AG10803 (cell line): ENCODE data around the gene SPATA46.

Source experiments
- DNase-seq: peaks from one replicate; pipeline ENCODE4 v3.0.0; 2010; ENCODE audit warnings: low read depth
- H3K4me3 ChIP-seq: 2 replicates; pipeline ENCODE4 v1.5.1; 2011; ENCODE audit warnings: mild to moderate bottlenecking, low read length, control low read depth
- CTCF ChIP-seq: conservative IDR thresholded peaks from 2 replicates; pipeline ENCODE4 v1.5.1; 2011; ENCODE audit warnings: mild to moderate bottlenecking, low read length, control low read depth, inconsistent platforms

The SPATA46 gene

GRCh38 chr1:162367772-162368171 is 8.9 kb downstream of the SPATA46 start:
- no peak overlapping the region for H3K4me3 ChIP-seq
- no peak for DNase-seq
- TF ChIP-seq CTCF, result no peak

- DNase-seq, result no peak
- peak overlapping the region; percentile 53 for H3K4me3 ChIP-seq
- no peak for TF ChIP-seq CTCF
These were observed 9.6 kb downstream of the SPATA46 start for GRCh38 chr1:162367073-162367472.

GRCh38 chr1:162366671-162367070 is 10.0 kb downstream of the SPATA46 start:
- peak overlapping the region; percentile 53 for H3K4me3 ChIP-seq
- no peak for TF ChIP-seq CTCF
- no peak for DNase-seq

GRCh38 chr1:162366149-162366548 is 10.5 kb downstream of the SPATA46 start:
- no peak for TF ChIP-seq CTCF
- H3K4me3 ChIP-seq, result no peak overlapping the region
- DNase-seq, result no peak

GRCh38 chr1:162365284-162366020 is 11.2 kb downstream of the SPATA46 start:
- no peak for DNase-seq
- no peak overlapping the region for H3K4me3 ChIP-seq
- no peak for TF ChIP-seq CTCF

- DNase-seq, result no peak
- no peak overlapping the region for H3K4me3 ChIP-seq
- TF ChIP-seq CTCF, result no peak
These were observed 12.2 kb downstream of the SPATA46 start for GRCh38 chr1:162364498-162364897.

GRCh38 chr1:162363823-162364222 is 12.8 kb downstream of the SPATA46 start:
- no peak overlapping the region for H3K4me3 ChIP-seq
- no peak for DNase-seq
- no peak for TF ChIP-seq CTCF
